ENCODE data around the gene CXCR4. TPM values are rescaled to one million over a fixed set of nuclear protein-coding genes. Genes with fewer than 3 reads are reported as not detected.

Gene CXCR4
- total and polyA plus RNA-seq, 2 of the 4 experiments (the other 2 are of a cell fraction): not detected

GRCh38 chr2:136067459-136067858 lies 50.5 kb downstream of the CXCR4 start:
- Histone ChIP-seq H2BK15ac (ENCODE audit: low read depth, low read length) (no peak overlapping the region), H3K4me2 (ENCODE audit: low read depth, low read length) (no peak overlapping the region), H3K9me1 (ENCODE audit: insufficient read depth, low read length) (no peaks in the 10 kb centered on the region), H2BK20ac (ENCODE audit: low read depth, low read length) (no peak overlapping the region), H2BK120ac (ENCODE audit: low read depth, low read length) (no peak overlapping the region), H4K8ac (ENCODE audit: low read depth in 2 of 2, low read length in 2 of 2) (no peak overlapping the region), H2AFZ (replicated peaks; ENCODE audit: low read length, poor library complexity) (no peak overlapping the region), H4K91ac (ENCODE audit: insufficient read depth, low read depth, low read length) (no peak overlapping the region), H3K56ac (ENCODE audit: extremely low read depth, insufficient read depth, low read length) (no peak overlapping the region), H3K9me3 (ENCODE audit: control insufficient read depth, insufficient read depth, low read length) (no peaks in the 10 kb centered on the region), H2AK9ac (replicated peaks; ENCODE audit: low read depth, low read length, poor library complexity) (no peak overlapping the region), H3K4me1 (ENCODE audit: control insufficient read depth, insufficient read depth, low read length) (no peaks in the 10 kb centered on the region), H3K23ac (ENCODE audit: low read depth, low read length) (no peak overlapping the region), H3K4me3 (ENCODE audit: insufficient read depth, low read depth, low read length) (no peak overlapping the region), H3K27me3 (ENCODE audit: control insufficient read depth, insufficient read depth, low read length) (peaks cover 6% of the 10 kb centered on the region), H3K27ac (ENCODE audit: insufficient read depth, low read length) (no peak overlapping the region), H2BK5ac (ENCODE audit: low read depth, low read length, poor library complexity, severe bottlenecking) (no peak overlapping the region), H3K36me3 (ENCODE audit: control insufficient read depth, insufficient read depth, low read length) (no peaks in the 10 kb centered on the region), H4K5ac (ENCODE audit: low read depth, low read length) (no peak overlapping the region), H3K14ac (replicated peaks; ENCODE audit: low read depth, low read length) (no peak overlapping the region), H2AK5ac (ENCODE audit: low read depth, low read length) (no peak overlapping the region), H3K9ac (ENCODE audit: low read depth, low read length) (no peak overlapping the region), H3K4ac (ENCODE audit: low read depth, low read length) (no peak overlapping the region), H3K79me1 (ENCODE audit: low read depth in 1 of 2, low read length in 2 of 2) (no peaks in the 10 kb centered on the region), H4K20me1 (ENCODE audit: insufficient read depth, low read length) (no peaks in the 10 kb centered on the region), H3K18ac (ENCODE audit: low read depth, low read length) (no peak overlapping the region)
- dilution Hi-C loops (cut with HindIII; ENCODE audit: low sequenced_read_pairs, unreplicated experiment): no loop called here
- ChIA-PET CTCF (interaction anchor here (0.8 kb wide), 1 partner anchor 57 kb away, joined by 5 read pairs; no protein-coding TSS in a partner anchor), POLR2A (ENCODE audit: unreplicated experiment) (no interaction called here)
- in situ Hi-C loops (cut with MboI; ENCODE audit: low sequenced_read_pairs): no loop called here
- WGBS, 2 experiments (ENCODE audit: extremely low coverage in 2 of 2, insufficient read length in 1 of 2): no CpG with 5 or more reads among the region's 10 CpGs
- no TSS peak for BruUV-seq (replicated peaks)
- TF ChIP-seq CHD1 (IDR thresholded peaks at IDR 0.05; ENCODE audit: low read depth, low read length) (no peak), CTCF (conservative IDR thresholded peaks at IDR 0.05; ENCODE audit: low read depth, low read length) (no peak), CEBPB (IDR thresholded peaks at IDR 0.05; ENCODE audit: low read depth, low read length) (no peak), MXI1 (IDR thresholded peaks at IDR 0.05; ENCODE audit: borderline replicate concordance, low read depth, low read length) (no peak), RCOR1 (IDR thresholded peaks at IDR 0.05; ENCODE audit: insufficient replicate concordance, low read length) (no peak), RFX5 (IDR thresholded peaks at IDR 0.05; ENCODE audit: low read depth, low read length) (no peak), BHLHE40 (IDR thresholded peaks at IDR 0.05; ENCODE audit: low read depth, low read length) (no peak), ELK1 (IDR thresholded peaks at IDR 0.05; ENCODE audit: borderline replicate concordance, low read depth, low read length) (no peak), NFE2L2 (IDR thresholded peaks at IDR 0.05; ENCODE audit: low read depth, low read length) (no peak), RAD21 (IDR thresholded peaks at IDR 0.05; ENCODE audit: low read length) (no peak), MAZ (IDR thresholded peaks at IDR 0.05; ENCODE audit: borderline replicate concordance, low read depth, low read length) (no peak), MAFK (IDR thresholded peaks at IDR 0.05; ENCODE audit: low read depth, low read length) (no peak), SMC3 (IDR thresholded peaks at IDR 0.05; ENCODE audit: low read depth, low read length) (no peak), POLR2A (IDR thresholded peaks at IDR 0.05; ENCODE audit: low read depth, low read length) (no peak), USF2 (IDR thresholded peaks at IDR 0.05; ENCODE audit: low read depth, low read length) (no peak)
- DNase-seq: no peak
- ATAC-seq (ENCODE audit: low read depth): no peak
- intact Hi-C loops (cut with micrococcal nuclease): no loop called here
